ENCODE data around the gene SMIM38.

- no peak for TF ChIP-seq CTCF (IDR thresholded peaks at IDR 0.05; ENCODE audit: insufficient read depth, low read depth, low read length)
- TF ChIP-seq EZH2 (IDR thresholded peaks at IDR 0.05; ENCODE audit: insufficient read depth, low read length): no peak
Measured at GRCh38 chr11:69140635-69141034, 15.1 kb upstream of the SMIM38 start.
